ENCODE data around the gene C17orf113.

DNA sequence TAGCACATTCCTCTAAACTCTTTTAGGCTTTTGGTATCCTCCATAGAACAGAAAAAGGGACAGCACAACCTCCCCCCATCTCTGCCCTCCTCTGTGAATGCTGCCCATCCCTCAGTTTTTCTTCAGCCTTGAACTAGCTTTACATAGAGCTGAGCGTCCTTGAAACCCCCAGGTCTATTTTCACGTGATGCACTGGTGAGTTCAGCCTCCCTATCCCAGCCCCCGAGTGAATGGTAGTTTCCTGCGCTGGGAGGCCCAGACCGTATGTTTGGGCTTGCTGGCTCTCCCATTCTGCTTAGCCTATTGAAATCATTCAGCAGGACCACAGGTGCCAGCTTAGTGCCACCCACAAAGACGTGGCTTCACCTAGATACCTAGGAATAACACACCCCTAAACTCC, 25.4 kb upstream of the C17orf113 start:
- TF ChIP-seq CTCF (IDR thresholded peaks at IDR 0.05; ENCODE audit: borderline replicate concordance, extremely low read depth, low read length, poor library complexity, severe bottlenecking), result no peak
- no peak for TF ChIP-seq EZH2 (IDR thresholded peaks at IDR 0.05; ENCODE audit: borderline replicate concordance, low read depth, low read length, severe bottlenecking)
